GM12864 (cell line): ENCODE measurements around the gene PPFIA2.

ENCODE experiments used
- DNase-seq: peaks from one replicate; pipeline ENCODE4 v3.0.0-alpha.2; 2011; ENCODE audit warnings: low read depth
- H3K4me3 ChIP-seq: 2 replicates; pipeline ENCODE4 v1.5.1; 2011; ENCODE audit warnings: mild to moderate bottlenecking, low read depth, low read length, control low read depth
- CTCF ChIP-seq: IDR thresholded peaks from 2 replicates; pipeline ENCODE4 v1.5.1; 2011; ENCODE audit warnings: low read depth, mild to moderate bottlenecking, moderate library complexity, low read length, control low read depth, inconsistent platforms; ENCODE audit errors: missing control alignments

PPFIA2 gene

GRCh38 chr12:81417056-81417455, 342.1 kb downstream of the PPFIA2 start:
- DNase-seq, result no peak
- TF ChIP-seq CTCF, result no peak
- no peak overlapping the region for H3K4me3 ChIP-seq

GRCh38 chr12:81416571-81416970, 342.6 kb downstream of the PPFIA2 start:
- DNase-seq, result no peak
- H3K4me3 ChIP-seq, result no peak overlapping the region
- TF ChIP-seq CTCF, result no peak

- no peak for DNase-seq
- TF ChIP-seq CTCF, result no peak
- H3K4me3 ChIP-seq, result no peak overlapping the region
Measured at GRCh38 chr12:81414441-81414840, 344.7 kb downstream of the PPFIA2 start.

- no peak overlapping the region for H3K4me3 ChIP-seq
- DNase-seq, result no peak
- no peak for TF ChIP-seq CTCF
Measured at GRCh38 chr12:81412940-81413339, 346.2 kb downstream of the PPFIA2 start.

GRCh38 chr12:81403348-81403747, 355.8 kb downstream of the PPFIA2 start:
- no peak overlapping the region for H3K4me3 ChIP-seq
- TF ChIP-seq CTCF, result no peak
- no peak for DNase-seq

GRCh38 chr12:81401241-81401640, 357.9 kb downstream of the PPFIA2 start:
- no peak for DNase-seq
- H3K4me3 ChIP-seq, result no peak overlapping the region
- TF ChIP-seq CTCF, result no peak

- TF ChIP-seq CTCF, result no peak
- no peak for DNase-seq
Measured at GRCh38 chr12:81400024-81400423, 359.1 kb downstream of the PPFIA2 start.

More at GRCh38 chr12:81400024-81400423, 359.1 kb downstream of the PPFIA2 start:
- H3K4me3 ChIP-seq, result no peak overlapping the region
